ENCODE results near the gene CFAP57. TPM values are rescaled to one million over a fixed set of nuclear protein-coding genes. Genes with fewer than 3 reads are reported as not detected.
A peak's percentile ranks its signal among the peaks of the same experiment; 100 is the strongest.

The CFAP57 gene
- total and polyA plus RNA-seq, 9 of the 15 experiments (the other 6 are each of a cell fraction or from before 2014, with no cell fraction given), result 0.04 to 0.22 (median 0.07) TPM; not detected in 3

GRCh38 chr1:43225168-43225567 lies 53.0 kb downstream of the CFAP57 start (continued):
- TF ChIP-seq FOXO4 (CRISPR knock-in tag; IDR thresholded peaks at IDR 0.05) (no peak), FOXP4 (CRISPR knock-in tag; IDR thresholded peaks at IDR 0.05; ENCODE audit: borderline replicate concordance) (no peak), CBX3 (IDR thresholded peaks at IDR 0.05; ENCODE audit: borderline replicate concordance in 1 of 2, low read length in 2 of 2) (no peak), FOXJ2 (tag; IDR thresholded peaks at IDR 0.05) (no peak), STAT5A (IDR thresholded peaks at IDR 0.05; ENCODE audit: borderline replicate concordance, low read length) (no peak)

GRCh38 chr1:43227143-43227764 lies 55.1 kb downstream of the CFAP57 start:
- Histone ChIP-seq H3K4me1 (replicated peaks in 1 of 2; ENCODE audit: control insufficient read depth in 2 of 2, insufficient read depth in 2 of 2, low read length in 2 of 2) (0 out of 5 replicates have a peak, but pooled peaks cover 0 to 3% of the 10 kb centered on the region in 2 experiments), H3K79me2 (ENCODE audit: control insufficient read depth, insufficient read depth, low read length) (no peaks in the 10 kb centered on the region), H2AFZ (ENCODE audit: low read depth, low read length) (no peak overlapping the region), H3K27ac (ENCODE audit: extremely low read depth, low read depth, low read length) (no peak overlapping the region), H3K36me3 (ENCODE audit: control insufficient read depth, insufficient read depth, low read length) (no peaks in the 10 kb centered on the region), H3K4me3 (no peak overlapping the region), H3K9me1 (ENCODE audit: control insufficient read depth, insufficient read depth, low read length) (no peaks in the 10 kb centered on the region), H3K9ac (ENCODE audit: insufficient read depth in 1 of 2, low read depth in 2 of 2, low read length in 2 of 2) (no peak overlapping the region), H4K20me1 (replicated peaks; ENCODE audit: control insufficient read depth, insufficient read depth, low read length) (peaks cover 21% of the 10 kb centered on the region), H3K4me2 (ENCODE audit: insufficient read depth, low read length) (no peak overlapping the region), H3K27me3 (ENCODE audit: control insufficient read depth in 2 of 2, insufficient read depth in 2 of 2, low read length in 2 of 2) (peaks cover 12 to 55% of the 10 kb centered on the region in 2 experiments), H3K9me3 (replicated peaks; ENCODE audit: control insufficient read depth, insufficient read depth, low read depth, low read length) (no peaks in the 10 kb centered on the region)
- CTCF ChIA-PET (ENCODE audit: low intra/inter-chr PET ratio), result interaction anchor here (0.5 to 5.4 kb wide), 13 partner anchors 52 to 834 kb away, joined by 3 to 63 read pairs (median 3); partner anchors contain the start of genes ARTN and CDC20
- intact Hi-C loops (cut with micrococcal nuclease), result loop anchor here (1.0 to 5.0 kb wide), 6 partner anchors 131 to 820 kb away; partner anchors contain the start of gene CDC20
- FAIRE-seq, result peak; percentile 99
- POLR2A ChIA-PET, result interaction anchor here (0.5 to 1.2 kb wide), 7 partner anchors 56 to 716 kb away, joined by 3 to 4 read pairs (median 3); partner anchors contain the start of gene CDC20
- WGBS (ENCODE audit: insufficient coverage, low coverage, missing lambda C conversion rate), result 2% methylated on average over 10 of the region's 10 CpGs
- ATAC-seq, result peak; percentile 97
- no TSS peak for BruUV-seq (replicated peaks)
- in situ Hi-C loops (cut with MboI), result loop anchor here (5.0 kb wide), 2 partner anchors 185 to 285 kb away; no protein-coding TSS in a partner anchor
- peak; percentile 82 to 88 (median 87) for DNase-seq (ENCODE audit: extremely low read depth in 1 of 4, low spot score in 3 of 4)
- TF ChIP-seq CCAR2 (IDR thresholded peaks at IDR 0.05; ENCODE audit: low read depth, low read length) (no peak), E2F5 (CRISPR knock-in tag; IDR thresholded peaks at IDR 0.05) (no peak), SMARCA5 (IDR thresholded peaks at IDR 0.05) (no peak), PKNOX1 (IDR thresholded peaks at IDR 0.05) (no peak), PHF8 (IDR thresholded peaks at IDR 0.05; ENCODE audit: borderline replicate concordance, low read length) (no peak), ARID3A (IDR thresholded peaks at IDR 0.05; ENCODE audit: borderline replicate concordance, low read depth, low read length) (no peak), RB1 (IDR thresholded peaks at IDR 0.05; ENCODE audit: low read depth) (peak; percentile 53; the same call in 1 of the 2 replicates)

Measured in K562 (cell line).